Endometrial microvascular endothelial cells (primary cell): ENCODE measurements around the gene EIF5. TPM values are rescaled to one million over a fixed set of nuclear protein-coding genes. Genes with fewer than 3 reads are reported as not detected.

Experiments used
- in situ Hi-C: cut with HindIII; loops from 2 replicates; pipeline ENCODE4 v1.10.0; 2017; ENCODE audit warnings: low sequenced_read_pairs, low pct_unique_long_range_greater_than_20kb; ENCODE audit errors: inconsistent ontology term
- total RNA-seq: library from RNA; depleted of rRNA; stranded (reverse); fragments of >200 nt; gene quantifications from one replicate; pipeline ENCODE4 v1.2.3, GENCODE V29; 2015; ENCODE audit errors: inconsistent ontology term

Gene EIF5
- total RNA-seq, 1 donor from 2014 or later = 278 TPM

GRCh38 chr14:103332143-103332919 is 1.7 kb upstream of the EIF5 start:
- in situ Hi-C loops = no loop called here

- in situ Hi-C loops = no loop called here
Observed at GRCh38 chr14:103334644-103335622, 896 bp downstream of the EIF5 start.

DNA sequence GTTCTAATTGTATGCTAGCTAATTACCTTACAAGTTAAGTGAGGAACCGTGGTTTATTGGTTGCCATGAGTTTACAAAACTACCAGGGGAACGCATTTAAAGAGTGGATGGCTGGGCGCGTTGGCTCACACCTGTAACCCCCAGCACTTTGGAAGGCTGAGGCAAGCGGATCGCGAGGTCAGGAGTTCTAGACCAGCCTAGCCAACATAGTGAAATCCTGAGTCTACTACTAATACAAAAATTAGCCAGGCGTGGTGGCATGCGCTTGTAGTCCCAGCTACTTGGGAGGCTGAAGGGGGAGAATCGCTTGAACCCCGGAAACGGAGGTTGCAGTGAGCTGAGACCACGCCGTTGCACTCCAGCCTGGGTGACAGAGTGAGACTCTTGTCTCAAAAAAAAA is 2.2 kb downstream of the EIF5 start:
- in situ Hi-C loops = no loop called here

- in situ Hi-C loops = no loop called here
Observed at GRCh38 chr14:103337794-103338193, 3.8 kb downstream of the EIF5 start.

GRCh38 chr14:103339561-103339960 is 5.5 kb downstream of the EIF5 start:
- in situ Hi-C loops = no loop called here

GRCh38 chr14:103340480-103341212 is 6.6 kb downstream of the EIF5 start:
- in situ Hi-C loops = no loop called here

DNA sequence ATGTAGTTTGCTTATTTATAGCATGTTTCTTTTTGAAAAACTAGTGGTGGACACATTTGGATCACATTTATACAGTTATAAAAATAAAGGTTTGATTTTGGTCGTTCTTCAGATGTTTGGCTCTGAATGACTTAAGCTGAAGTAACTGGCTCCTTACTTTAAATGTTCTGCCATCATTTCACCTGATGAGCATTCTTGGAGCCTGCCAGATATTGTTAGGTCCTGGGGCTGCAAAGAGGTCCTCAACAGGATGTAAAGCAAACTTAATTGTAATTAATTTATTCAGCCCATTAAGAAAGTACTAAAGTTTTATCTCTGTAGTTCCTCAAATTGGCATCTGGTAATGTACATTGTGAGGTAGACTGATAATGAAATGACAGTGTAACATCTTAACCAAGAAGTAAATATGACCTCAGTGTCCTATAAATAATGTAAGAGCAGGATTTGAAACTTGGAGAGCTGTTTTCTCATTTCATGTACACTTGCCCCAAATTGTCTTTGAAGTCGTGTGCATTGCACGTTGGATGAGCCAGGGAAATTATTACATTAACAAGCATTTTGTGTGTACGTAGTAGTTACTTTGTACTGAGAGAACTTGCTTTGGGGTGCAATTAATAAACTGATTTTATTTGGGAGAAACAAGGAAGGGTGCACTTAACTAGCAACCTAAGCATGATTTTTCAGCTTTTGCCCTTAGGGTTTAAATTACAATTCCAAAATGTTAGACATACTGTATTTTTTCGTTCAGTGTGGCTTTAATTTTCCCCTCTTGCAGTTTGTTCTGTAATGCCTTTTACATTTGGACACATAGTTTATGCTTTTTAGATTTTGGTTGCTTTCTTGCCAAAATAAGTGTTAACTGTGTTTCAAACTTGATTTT is 7.5 kb downstream of the EIF5 start:
- in situ Hi-C loops = no loop called here

DNA sequence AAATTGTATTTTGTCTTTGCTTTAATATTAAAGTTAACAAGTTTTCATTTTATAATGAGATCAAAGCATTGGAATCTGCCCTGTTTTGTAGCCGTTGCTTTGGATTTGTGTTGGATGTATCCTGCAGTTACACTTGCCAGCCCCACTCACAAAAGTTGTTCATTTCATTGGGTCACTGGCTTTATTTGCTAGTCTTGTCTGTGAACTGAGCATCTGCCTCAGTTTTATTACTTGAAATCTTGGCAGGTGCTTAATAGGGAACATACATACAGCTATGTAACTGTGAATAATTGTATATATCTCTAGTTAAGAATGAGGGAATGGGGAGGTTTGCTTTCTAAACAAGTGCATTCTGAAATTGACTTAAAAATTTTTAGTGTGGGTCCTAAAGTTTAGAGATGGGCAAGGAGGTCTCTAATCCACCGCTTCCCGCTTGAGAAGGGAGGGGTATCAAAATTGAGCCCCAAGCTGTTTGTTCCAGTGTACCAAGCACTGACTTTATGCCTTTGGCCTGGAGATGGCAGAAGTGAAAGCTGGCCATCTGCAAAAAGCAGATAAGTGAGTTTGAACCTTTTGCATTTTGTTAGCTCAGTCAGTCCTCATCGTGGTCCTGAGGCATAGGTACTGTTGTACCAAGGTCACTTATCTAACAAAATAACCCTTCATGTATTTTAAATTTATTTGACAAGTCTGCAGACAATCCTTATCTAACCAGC is 9.3 kb downstream of the EIF5 start:
- in situ Hi-C loops = no loop called here

DNA sequence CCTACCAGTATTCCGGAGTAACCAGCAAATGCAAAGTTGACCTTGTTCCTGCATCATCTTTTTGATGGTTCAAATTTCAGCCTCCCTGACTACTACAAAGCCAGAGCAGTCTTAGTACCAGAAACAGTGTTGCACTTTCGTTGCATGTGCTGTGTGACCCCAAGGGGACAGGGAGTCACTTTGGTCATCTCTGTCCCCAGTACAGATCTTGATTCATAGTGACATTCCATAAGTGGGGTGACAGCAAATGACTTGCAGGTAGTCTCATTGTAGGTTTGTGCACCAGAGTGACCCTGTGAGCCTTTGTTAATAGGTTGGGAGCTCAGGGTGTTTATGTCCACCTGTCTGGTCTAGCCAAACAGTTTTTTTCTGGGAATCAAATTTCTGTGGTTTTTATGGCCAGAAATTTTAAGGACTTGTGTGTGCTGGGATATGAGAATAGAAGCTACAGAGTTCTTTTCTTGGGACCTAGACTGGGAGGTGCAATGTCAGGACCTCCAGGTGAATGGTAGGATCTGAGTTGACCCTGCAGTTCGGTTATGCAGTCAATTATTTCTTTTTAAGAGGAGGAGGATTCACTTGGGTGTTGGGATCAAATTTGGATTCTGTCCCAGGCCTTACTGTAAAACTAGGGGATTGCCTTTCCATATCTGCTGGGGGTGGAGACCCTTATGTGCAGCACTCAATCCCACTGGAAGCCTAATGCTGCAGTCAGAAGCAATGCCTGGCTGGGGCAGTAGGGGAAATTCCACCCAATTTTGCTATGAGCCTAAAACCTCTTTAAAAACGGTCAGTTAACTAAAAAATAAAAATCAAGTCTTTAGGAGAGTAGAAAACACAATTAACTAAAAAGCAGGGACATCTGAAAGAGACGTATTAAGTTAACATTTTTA is 10.1 kb downstream of the EIF5 start:
- in situ Hi-C loops = no loop called here

DNA sequence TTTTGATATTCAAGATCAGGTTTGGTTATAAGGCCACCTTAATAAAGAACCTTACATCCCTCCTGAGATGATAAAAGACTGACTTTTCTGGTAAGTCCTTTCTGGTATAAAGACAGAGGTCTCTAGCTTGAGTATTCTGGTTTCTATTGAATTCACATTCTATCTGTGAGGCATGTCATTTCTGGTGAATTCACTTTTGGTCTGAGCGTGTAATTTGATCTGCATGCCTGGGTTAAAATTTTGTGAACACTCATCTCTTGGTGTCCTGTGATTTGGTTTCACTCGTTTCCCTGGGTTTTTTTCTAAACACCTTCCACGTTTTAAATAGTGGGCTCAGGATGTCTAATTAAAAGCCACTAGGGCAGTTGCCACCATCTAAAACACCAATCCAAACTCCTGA is 12.2 kb downstream of the EIF5 start:
- in situ Hi-C loops = no loop called here

- in situ Hi-C loops = no loop called here
Observed at GRCh38 chr14:103347091-103347815, 13.2 kb downstream of the EIF5 start.

DNA sequence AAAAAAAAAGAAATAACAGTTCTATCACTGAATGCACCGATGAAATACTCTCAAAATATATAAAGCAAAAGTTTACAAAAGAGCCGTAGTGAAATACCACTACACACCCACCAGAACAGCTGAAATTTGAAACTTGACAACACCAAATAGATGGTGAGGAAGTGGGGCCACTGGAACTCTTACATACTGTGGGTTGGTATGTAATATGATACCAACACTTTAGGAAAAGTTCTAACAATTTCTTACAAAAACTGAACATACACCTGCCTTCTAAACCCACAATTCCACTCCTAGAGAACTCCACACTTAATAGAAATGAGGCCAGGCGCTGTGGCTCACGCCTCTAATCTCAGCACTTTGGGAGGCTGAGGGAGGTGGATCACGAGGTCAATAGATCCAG is 14.1 kb downstream of the EIF5 start:
- in situ Hi-C loops = no loop called here

DNA sequence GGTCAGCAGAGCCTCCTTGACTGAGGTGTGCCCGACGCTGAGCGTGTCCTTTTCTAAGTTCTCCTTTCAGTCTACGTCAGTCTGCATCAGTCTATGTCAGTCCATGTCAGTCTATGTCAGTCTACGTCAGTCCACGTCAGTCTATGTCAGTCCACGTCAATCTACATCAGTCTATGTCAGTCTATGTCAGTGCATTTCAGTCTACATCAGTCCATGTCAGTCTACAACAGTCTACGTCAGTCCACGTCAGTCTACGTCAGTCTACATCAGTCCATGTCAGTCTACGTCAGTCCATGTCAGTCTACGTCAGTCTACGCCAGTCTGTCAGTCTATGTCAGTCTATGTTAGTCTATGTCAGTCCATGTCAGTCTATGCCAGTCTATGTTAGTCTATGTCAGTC is 15.9 kb downstream of the EIF5 start:
- in situ Hi-C loops = no loop called here

- in situ Hi-C loops = no loop called here
Observed at GRCh38 chr14:103353362-103353761, 19.3 kb downstream of the EIF5 start.

- in situ Hi-C loops = no loop called here
Observed at GRCh38 chr14:103354141-103354540, 20.1 kb downstream of the EIF5 start.

DNA sequence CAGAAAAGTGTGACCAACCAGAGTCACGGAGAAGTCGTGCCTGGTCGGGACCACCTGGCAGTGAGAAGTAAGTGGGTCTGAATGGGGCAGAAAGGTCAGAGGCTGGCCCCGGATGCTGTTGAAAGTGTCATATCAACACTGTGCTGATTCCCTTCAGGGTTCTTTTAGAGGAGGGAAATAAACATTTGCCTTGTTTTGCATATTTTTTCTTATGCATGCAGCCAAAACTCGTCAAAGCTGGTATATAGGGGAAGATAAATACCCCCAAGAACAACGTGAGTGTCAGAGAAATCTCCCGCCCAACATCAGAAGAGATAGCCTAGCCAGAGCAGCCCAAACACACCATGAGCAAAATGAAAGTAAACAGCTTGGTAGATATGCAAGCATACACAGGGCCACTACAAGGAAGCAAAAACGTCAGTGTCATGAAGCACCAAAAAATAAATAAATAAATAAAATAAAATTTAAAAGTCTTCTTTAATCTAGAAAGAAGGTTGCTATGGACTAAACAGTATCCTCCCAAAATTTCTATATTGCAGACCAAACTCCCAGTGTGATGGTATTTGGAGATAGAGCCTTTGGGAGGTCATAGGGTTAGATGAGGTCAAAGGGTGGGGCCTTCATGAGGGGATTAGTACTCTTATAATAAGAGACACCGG is 22.1 kb downstream of the EIF5 start:
- in situ Hi-C loops = no loop called here
